ENCODE data around the gene DHX35.

- TF ChIP-seq CTCF (IDR thresholded peaks at IDR 0.05) = no peak
- TF ChIP-seq POLR2A (IDR thresholded peaks at IDR 0.05) = no peak
These were observed 33.4 kb downstream of the DHX35 start for GRCh38 chr20:38995536-38996044.

Measured in tibial nerve (tissue), 3 donors.